CD14-positive monocyte (primary cell): ENCODE measurements around the gene MZB1. TPM values are rescaled to one million over a fixed set of nuclear protein-coding genes. Genes with fewer than 3 reads are reported as not detected.

Experiments used
- DNase-seq, 3 donors: peaks; one replicate each; pipeline ENCODE4 v3.0.0-alpha.2; 2011 to 2022
- H2AFZ ChIP-seq: 2 replicates; pipeline ENCODE4 v1.6.0; 2012; ENCODE audit warnings: mild to moderate bottlenecking, low read depth, low read length, inconsistent platforms; ENCODE audit not compliant: insufficient read depth, poor library complexity, severe bottlenecking
- H3K27ac ChIP-seq, 2 donors: 1 replicate in 1 of 2; 2 replicates in 1 of 2; pipeline ENCODE4 v1.5.1; 2012 to 2013; ENCODE audit warnings: low read length in 2 of 2, control low read depth in 1 of 2, inconsistent platforms in 1 of 2, low read depth in 1 of 2, mild to moderate bottlenecking in 1 of 2
- H3K27me3 ChIP-seq, 2 donors: one replicate each; pipeline versions ENCODE4 v1.6.0 to v1.6.1; 2011 to 2013; ENCODE audit warnings: low read length in 2 of 2; ENCODE audit not compliant: control insufficient read depth in 2 of 2, insufficient read depth in 2 of 2
- H3K36me3 ChIP-seq, 2 donors: replicated peaks in 1 of 2; 1 replicate in 1 of 2; 2 replicates in 1 of 2; pipeline versions ENCODE4 v1.5.1 to v1.6.1; 2012 to 2013; ENCODE audit warnings: low read length in 2 of 2, control low read depth in 1 of 2, inconsistent platforms in 1 of 2, mild to moderate bottlenecking in 1 of 2; ENCODE audit not compliant: insufficient read depth in 2 of 2, control insufficient read depth in 1 of 2
- H3K4me1 ChIP-seq, 2 donors: 1 replicate in 1 of 2; 2 replicates in 1 of 2; pipeline versions ENCODE4 v1.5.1 to v1.6.1; 2012 to 2013; ENCODE audit warnings: low read length in 2 of 2, control low read depth in 1 of 2, inconsistent platforms in 1 of 2, mild to moderate bottlenecking in 1 of 2, moderate library complexity in 1 of 2; ENCODE audit not compliant: insufficient read depth in 2 of 2, control insufficient read depth in 1 of 2
- H3K4me2 ChIP-seq: replicated peaks from 2 replicates; pipeline ENCODE3; 2012; ENCODE audit warnings: low read length, moderate library complexity, mild to moderate bottlenecking; ENCODE audit not compliant: poor library complexity, severe bottlenecking; ENCODE audit errors: extremely low read depth
- H3K4me3 ChIP-seq, 3 experiments: fragments of 200-600 bp in 1 of 3; sonication (generic) in 1 of 3; replicated peaks in 1 of 3; 1 replicate in 2 of 3; 2 replicates in 1 of 3; pipeline ENCODE4 v1.5.1; 2011 to 2013; ENCODE audit warnings: low read length in 3 of 3, mild to moderate bottlenecking in 3 of 3, control low read depth in 2 of 3, low read depth in 2 of 3, inconsistent platforms in 1 of 3, moderate library complexity in 1 of 3
- H3K79me2 ChIP-seq: 2 replicates; pipeline ENCODE4 v1.6.0; 2012; ENCODE audit warnings: mild to moderate bottlenecking, control low read depth, inconsistent platforms, low read length, moderate library complexity; ENCODE audit not compliant: insufficient read depth
- H3K9ac ChIP-seq: 2 replicates; pipeline ENCODE4 v1.6.0; 2017; ENCODE audit warnings: low read length, mild to moderate bottlenecking; ENCODE audit not compliant: insufficient read depth, poor library complexity, severe bottlenecking
- H3K9me3 ChIP-seq, 2 donors: replicated peaks in 1 of 2; 1 replicate in 1 of 2; 2 replicates in 1 of 2; pipeline versions ENCODE4 v1.5.1 to v1.6.1; 2012 to 2013; ENCODE audit warnings: low read length in 2 of 2, control low read depth in 1 of 2; ENCODE audit not compliant: control insufficient read depth in 1 of 2, insufficient read depth in 1 of 2
- H4K20me1 ChIP-seq: 2 replicates; pipeline ENCODE4 v1.6.0; 2012; ENCODE audit warnings: mild to moderate bottlenecking, low read length, control low read depth, moderate library complexity; ENCODE audit not compliant: insufficient read depth
- H3K27ac Mint-ChIP-seq, 7 donors: one replicate each; pipeline ENCODE4 v1.8.0; 2020; ENCODE audit warnings: mild to moderate bottlenecking in 7 of 7, mixed read lengths in 7 of 7, moderate library complexity in 6 of 7, inconsistent platforms in 2 of 7
- H3K27me3 Mint-ChIP-seq, 3 donors: one replicate each; pipeline ENCODE4 v1.8.0; 2021 to 2022; ENCODE audit warnings: low read depth in 3 of 3, mild to moderate bottlenecking in 3 of 3, mixed read lengths in 3 of 3, moderate library complexity in 3 of 3, inconsistent platforms in 1 of 3
- H3K36me3 Mint-ChIP-seq, 2 donors: one replicate each; pipeline ENCODE4 v1.8.0; 2020; ENCODE audit warnings: mixed read lengths in 2 of 2, inconsistent platforms in 1 of 2, mild to moderate bottlenecking in 1 of 2
- H3K4me1 Mint-ChIP-seq: one replicate; pipeline ENCODE4 v1.8.0; 2020; ENCODE audit warnings: mild to moderate bottlenecking, mixed read lengths
- H3K4me3 Mint-ChIP-seq, 2 donors: one replicate each; pipeline ENCODE4 v1.8.0; 2020; ENCODE audit warnings: mild to moderate bottlenecking in 2 of 2, mixed read lengths in 2 of 2, moderate library complexity in 1 of 2
- H3K9me3 Mint-ChIP-seq, 7 donors: one replicate each; pipeline ENCODE4 v1.8.0; 2020 to 2022; ENCODE audit warnings: mixed read lengths in 7 of 7, mild to moderate bottlenecking in 6 of 7, moderate library complexity in 6 of 7, inconsistent platforms in 2 of 7
- WGBS: methylation state at CpG from one replicate; pipeline ENCODE4 v1.1.5; 2013; ENCODE audit warnings: missing lambda C conversion rate; ENCODE audit not compliant: insufficient coverage; 5-methylcytosine and 5-hydroxymethylcytosine counted together
- intact Hi-C, 2 donors: fragments of 100-400 bp; cut with micrococcal nuclease; formaldehyde crosslinking; loops; one replicate each; pipeline versions ENCODE4 v1.15.0 to v1.15.1; 2023
- polyA plus RNA-seq, 3 donors: library from polyadenylated mRNA; depleted of rRNA in 1 of 3; unstranded in 2 of 3; stranded (reverse) in 1 of 3; fragments of 300-500 nt in 2 of 3; fragments of >200 nt in 1 of 3; fragmentation: Illumina TruSeq in 2 of 3; gene quantifications; 1 replicate in 2 of 3; 2 replicates in 1 of 3; pipeline ENCODE4 v1.2.3, GENCODE V29; 2012 to 2021
- TF ChIP-seq, protein P1 (sequence below): fragments of 200-600 bp; IDR thresholded peaks from one replicate; pipeline ENCODE4 v1.8.0; 2022; ENCODE audit warnings: antibody characterized with exemption, mild to moderate bottlenecking

The MZB1 gene
- polyA plus RNA-seq, 3 donors = 0.30 to 0.52 TPM; not detected in 1

GRCh38 chr5:139369181-139369580, 20.5 kb downstream of the MZB1 start:
- Histone ChIP-seq H3K4me3 (no peak overlapping the region), H2AFZ (no peak overlapping the region), H3K4me2 (no peak overlapping the region), H3K9me3 (no peaks in the 10 kb centered on the region), H3K27ac (no peak overlapping the region), H3K79me2 (no peaks in the 10 kb centered on the region), H3K36me3 (peaks cover 58 to 89% of the 10 kb centered on the region in 2 donors), H3K27me3 (no peaks in the 10 kb centered on the region), H3K4me1 (no peaks in the 10 kb centered on the region), H4K20me1 (peaks cover 6% of the 10 kb centered on the region), H3K9ac (no peak overlapping the region)
- no CpG with 5 or more reads among the region's 1 CpG for WGBS
- H3K4me3 Mint-ChIP-seq = no peak overlapping the region
- peaks cover 0 to 4% (median 0%) of the 10 kb centered on the region in 7 donors for H3K9me3 Mint-ChIP-seq
- TF ChIP-seq, protein P1, sequence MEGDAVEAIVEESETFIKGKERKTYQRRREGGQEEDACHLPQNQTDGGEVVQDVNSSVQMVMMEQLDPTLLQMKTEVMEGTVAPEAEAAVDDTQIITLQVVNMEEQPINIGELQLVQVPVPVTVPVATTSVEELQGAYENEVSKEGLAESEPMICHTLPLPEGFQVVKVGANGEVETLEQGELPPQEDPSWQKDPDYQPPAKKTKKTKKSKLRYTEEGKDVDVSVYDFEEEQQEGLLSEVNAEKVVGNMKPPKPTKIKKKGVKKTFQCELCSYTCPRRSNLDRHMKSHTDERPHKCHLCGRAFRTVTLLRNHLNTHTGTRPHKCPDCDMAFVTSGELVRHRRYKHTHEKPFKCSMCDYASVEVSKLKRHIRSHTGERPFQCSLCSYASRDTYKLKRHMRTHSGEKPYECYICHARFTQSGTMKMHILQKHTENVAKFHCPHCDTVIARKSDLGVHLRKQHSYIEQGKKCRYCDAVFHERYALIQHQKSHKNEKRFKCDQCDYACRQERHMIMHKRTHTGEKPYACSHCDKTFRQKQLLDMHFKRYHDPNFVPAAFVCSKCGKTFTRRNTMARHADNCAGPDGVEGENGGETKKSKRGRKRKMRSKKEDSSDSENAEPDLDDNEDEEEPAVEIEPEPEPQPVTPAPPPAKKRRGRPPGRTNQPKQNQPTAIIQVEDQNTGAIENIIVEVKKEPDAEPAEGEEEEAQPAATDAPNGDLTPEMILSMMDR = no peak
- no peaks in the 10 kb centered on the region for H3K27me3 Mint-ChIP-seq
- no peaks in the 10 kb centered on the region for H3K4me1 Mint-ChIP-seq
- H3K36me3 Mint-ChIP-seq = peaks cover 66 to 85% of the 10 kb centered on the region in 2 donors
- intact Hi-C loops = no loop called here
- no peak for DNase-seq
- no peak overlapping the region for H3K27ac Mint-ChIP-seq

- TF ChIP-seq, protein P1 = no peak
- no peak for DNase-seq
- peak overlapping the region in 1 of 7 donors; percentile 41 for H3K27ac Mint-ChIP-seq
- H3K4me1 Mint-ChIP-seq = no peaks in the 10 kb centered on the region
- intact Hi-C loops = no loop called here
- no peak overlapping the region for H3K4me3 Mint-ChIP-seq
- Histone ChIP-seq H3K9me3 (no peaks in the 10 kb centered on the region), H3K79me2 (no peaks in the 10 kb centered on the region), H2AFZ (no peak overlapping the region), H3K9ac (no peak overlapping the region), H3K4me3 (no peak overlapping the region), H3K27ac (no peak overlapping the region), H3K4me1 (no peaks in the 10 kb centered on the region), H4K20me1 (peaks cover 12% of the 10 kb centered on the region), H3K4me2 (no peak overlapping the region), H3K27me3 (no peaks in the 10 kb centered on the region), H3K36me3 (peaks cover 64 to 90% of the 10 kb centered on the region in 2 donors)
- WGBS = 100% methylated on average over 2 of the region's 2 CpGs
- peaks cover 68 to 85% of the 10 kb centered on the region in 2 donors for H3K36me3 Mint-ChIP-seq
- H3K9me3 Mint-ChIP-seq = peaks cover 0 to 2% (median 0%) of the 10 kb centered on the region in 7 donors
- H3K27me3 Mint-ChIP-seq = no peaks in the 10 kb centered on the region
These were observed 21.1 kb downstream of the MZB1 start for GRCh38 chr5:139368613-139369012.
